ENCODE results near the gene UBE2S.

Gene UBE2S

GRCh38 chr19:55447421-55448174, 40.0 kb upstream of the UBE2S start:
- no peak overlapping the region for H3K9ac ChIP-seq (ENCODE audit: low read depth, low read length)
- no peaks in the 10 kb centered on the region for H3K9me3 ChIP-seq (ENCODE audit: control insufficient read depth, insufficient read depth, low read length)
- H3K4me3 ChIP-seq (ENCODE audit: low read depth, low read length): no peak overlapping the region
- no peaks in the 10 kb centered on the region for H3K36me3 ChIP-seq (ENCODE audit: control insufficient read depth, insufficient read depth, low read length)
- H3K27me3 ChIP-seq (ENCODE audit: control insufficient read depth, insufficient read depth, low read length): peaks cover 90% of the 10 kb centered on the region
- H3K4me1 ChIP-seq (ENCODE audit: control insufficient read depth, insufficient read depth, low read length): no peaks in the 10 kb centered on the region

GRCh38 chr19:55446060-55446459, 38.5 kb upstream of the UBE2S start:
- no peak overlapping the region for H3K9ac ChIP-seq (ENCODE audit: low read depth, low read length)
- H3K9me3 ChIP-seq (ENCODE audit: control insufficient read depth, insufficient read depth, low read length): no peaks in the 10 kb centered on the region
- H3K4me3 ChIP-seq (ENCODE audit: low read depth, low read length): no peak overlapping the region
- H3K27me3 ChIP-seq (ENCODE audit: control insufficient read depth, insufficient read depth, low read length): peaks cover 89% of the 10 kb centered on the region
- H3K36me3 ChIP-seq (ENCODE audit: control insufficient read depth, insufficient read depth, low read length): no peaks in the 10 kb centered on the region
- H3K4me1 ChIP-seq (ENCODE audit: control insufficient read depth, insufficient read depth, low read length): peaks cover 4% of the 10 kb centered on the region

GRCh38 chr19:55444646-55445045, 37.1 kb upstream of the UBE2S start:
- H3K36me3 ChIP-seq (ENCODE audit: control insufficient read depth, insufficient read depth, low read length): no peaks in the 10 kb centered on the region
- peaks cover 86% of the 10 kb centered on the region for H3K27me3 ChIP-seq (ENCODE audit: control insufficient read depth, insufficient read depth, low read length)
- peaks cover 6% of the 10 kb centered on the region for H3K4me1 ChIP-seq (ENCODE audit: control insufficient read depth, insufficient read depth, low read length)
- H3K4me3 ChIP-seq (ENCODE audit: low read depth, low read length): no peak overlapping the region
- H3K9ac ChIP-seq (ENCODE audit: low read depth, low read length): no peak overlapping the region
- H3K9me3 ChIP-seq (ENCODE audit: control insufficient read depth, insufficient read depth, low read length): no peaks in the 10 kb centered on the region

GRCh38 chr19:55443824-55444480, 36.4 kb upstream of the UBE2S start:
- Histone ChIP-seq H3K4me1 (ENCODE audit: control insufficient read depth, insufficient read depth, low read length) (peaks cover 6% of the 10 kb centered on the region), H3K36me3 (ENCODE audit: control insufficient read depth, insufficient read depth, low read length) (no peaks in the 10 kb centered on the region), H3K27me3 (ENCODE audit: control insufficient read depth, insufficient read depth, low read length) (peaks cover 86% of the 10 kb centered on the region), H3K4me3 (ENCODE audit: low read depth, low read length) (peak overlapping the region; percentile 26), H3K9ac (ENCODE audit: low read depth, low read length) (no peak overlapping the region), H3K9me3 (ENCODE audit: control insufficient read depth, insufficient read depth, low read length) (no peaks in the 10 kb centered on the region)

GRCh38 chr19:55443045-55443823, 35.6 kb upstream of the UBE2S start, which contains the start of gene SHISA7:
Gene SHISA7, minus strand, starts transcription at chr19:55443300. Its CDS starts 437 bp downstream, at chr19:55442863.
- H3K4me1 ChIP-seq (ENCODE audit: control insufficient read depth, insufficient read depth, low read length): peaks cover 6% of the 10 kb centered on the region
- H3K9ac ChIP-seq (ENCODE audit: low read depth, low read length): no peak within 1 kb of the TSS
- peaks cover 86% of the 10 kb centered on the region for H3K27me3 ChIP-seq (ENCODE audit: control insufficient read depth, insufficient read depth, low read length)
- H3K9me3 ChIP-seq (ENCODE audit: control insufficient read depth, insufficient read depth, low read length): no peaks in the 10 kb centered on the region
- H3K36me3 ChIP-seq (ENCODE audit: control insufficient read depth, insufficient read depth, low read length): no peaks in the 10 kb centered on the region
- peak within 1 kb of the TSS; percentile 77 for H3K4me3 ChIP-seq (ENCODE audit: low read depth, low read length)

GRCh38 chr19:55442372-55442961, 34.9 kb upstream of the UBE2S start:
- Histone ChIP-seq H3K36me3 (ENCODE audit: control insufficient read depth, insufficient read depth, low read length) (no peaks in the 10 kb centered on the region), H3K9me3 (ENCODE audit: control insufficient read depth, insufficient read depth, low read length) (no peaks in the 10 kb centered on the region), H3K9ac (ENCODE audit: low read depth, low read length) (no peak overlapping the region), H3K4me1 (ENCODE audit: control insufficient read depth, insufficient read depth, low read length) (peaks cover 6% of the 10 kb centered on the region), H3K27me3 (ENCODE audit: control insufficient read depth, insufficient read depth, low read length) (peaks cover 81% of the 10 kb centered on the region), H3K4me3 (ENCODE audit: low read depth, low read length) (peak overlapping the region; percentile 49)

GRCh38 chr19:55441692-55442321, 34.2 kb upstream of the UBE2S start:
- Histone ChIP-seq H3K27me3 (ENCODE audit: control insufficient read depth, insufficient read depth, low read length) (peaks cover 74% of the 10 kb centered on the region), H3K9ac (ENCODE audit: low read depth, low read length) (no peak overlapping the region), H3K9me3 (ENCODE audit: control insufficient read depth, insufficient read depth, low read length) (no peaks in the 10 kb centered on the region), H3K36me3 (ENCODE audit: control insufficient read depth, insufficient read depth, low read length) (no peaks in the 10 kb centered on the region), H3K4me3 (ENCODE audit: low read depth, low read length) (peak overlapping the region; percentile 77), H3K4me1 (ENCODE audit: control insufficient read depth, insufficient read depth, low read length) (peaks cover 6% of the 10 kb centered on the region)

- peaks cover 69% of the 10 kb centered on the region for H3K27me3 ChIP-seq (ENCODE audit: control insufficient read depth, insufficient read depth, low read length)
- H3K9ac ChIP-seq (ENCODE audit: low read depth, low read length): no peak overlapping the region
- H3K36me3 ChIP-seq (ENCODE audit: control insufficient read depth, insufficient read depth, low read length): no peaks in the 10 kb centered on the region
- H3K4me3 ChIP-seq (ENCODE audit: low read depth, low read length): peak overlapping the region; percentile 77
- H3K4me1 ChIP-seq (ENCODE audit: control insufficient read depth, insufficient read depth, low read length): peaks cover 6% of the 10 kb centered on the region
- H3K9me3 ChIP-seq (ENCODE audit: control insufficient read depth, insufficient read depth, low read length): no peaks in the 10 kb centered on the region
These were observed 33.7 kb upstream of the UBE2S start for GRCh38 chr19:55441319-55441691.

GRCh38 chr19:55440411-55441105, 33.0 kb upstream of the UBE2S start:
- Histone ChIP-seq H3K9ac (ENCODE audit: low read depth, low read length) (no peak overlapping the region), H3K9me3 (ENCODE audit: control insufficient read depth, insufficient read depth, low read length) (no peaks in the 10 kb centered on the region), H3K36me3 (ENCODE audit: control insufficient read depth, insufficient read depth, low read length) (no peaks in the 10 kb centered on the region), H3K27me3 (ENCODE audit: control insufficient read depth, insufficient read depth, low read length) (peaks cover 64% of the 10 kb centered on the region), H3K4me3 (ENCODE audit: low read depth, low read length) (peak overlapping the region; percentile 77), H3K4me1 (ENCODE audit: control insufficient read depth, insufficient read depth, low read length) (peaks cover 6% of the 10 kb centered on the region)

GRCh38 chr19:55439052-55439451, 31.5 kb upstream of the UBE2S start:
- Histone ChIP-seq H3K27me3 (ENCODE audit: control insufficient read depth, insufficient read depth, low read length) (peaks cover 49% of the 10 kb centered on the region), H3K4me3 (ENCODE audit: low read depth, low read length) (no peak overlapping the region), H3K36me3 (ENCODE audit: control insufficient read depth, insufficient read depth, low read length) (no peaks in the 10 kb centered on the region), H3K9ac (ENCODE audit: low read depth, low read length) (no peak overlapping the region), H3K4me1 (ENCODE audit: control insufficient read depth, insufficient read depth, low read length) (peaks cover 6% of the 10 kb centered on the region), H3K9me3 (ENCODE audit: control insufficient read depth, insufficient read depth, low read length) (no peaks in the 10 kb centered on the region)

- H3K9me3 ChIP-seq (ENCODE audit: control insufficient read depth, insufficient read depth, low read length): no peaks in the 10 kb centered on the region
- H3K27me3 ChIP-seq (ENCODE audit: control insufficient read depth, insufficient read depth, low read length): peaks cover 36% of the 10 kb centered on the region
- H3K4me3 ChIP-seq (ENCODE audit: low read depth, low read length): no peak overlapping the region
These were observed 29.8 kb upstream of the UBE2S start for GRCh38 chr19:55437410-55437809.

More at GRCh38 chr19:55437410-55437809, 29.8 kb upstream of the UBE2S start:
- Histone ChIP-seq H3K4me1 (ENCODE audit: control insufficient read depth, insufficient read depth, low read length) (peaks cover 6% of the 10 kb centered on the region), H3K9ac (ENCODE audit: low read depth, low read length) (no peak overlapping the region), H3K36me3 (ENCODE audit: control insufficient read depth, insufficient read depth, low read length) (no peaks in the 10 kb centered on the region)
